Fibroblast of the aortic adventitia (primary cell): Measurements from ENCODE around the gene WDR48. TPM values are rescaled to one million over a fixed set of nuclear protein-coding genes. Genes with fewer than 3 reads are reported as not detected.

Experiments
- DNase-seq: peaks from one replicate; pipeline ENCODE4 v3.0.0-alpha.2; 2010; ENCODE audit warnings: low read depth
- H3K4me3 ChIP-seq: 2 replicates; pipeline ENCODE4 v1.5.1; 2011; ENCODE audit warnings: low read depth, mild to moderate bottlenecking, control low read depth, low read length, moderate library complexity
- total RNA-seq: library from RNA; depleted of rRNA; stranded (reverse); fragments of >200 nt; gene quantifications from 2 replicates; pipeline ENCODE4 v1.2.3, GENCODE V29; 2012; ENCODE audit warnings: low replicate concordance
- TF ChIP-seq, protein P1 (sequence below): IDR thresholded peaks from 2 replicates; pipeline ENCODE4 v1.5.1; 2011; ENCODE audit warnings: mild to moderate bottlenecking, low read length, control low read depth, inconsistent platforms; ENCODE audit not compliant: insufficient read depth

WDR48 gene
- total RNA-seq, 1 donor = 41.3 TPM

DNA sequence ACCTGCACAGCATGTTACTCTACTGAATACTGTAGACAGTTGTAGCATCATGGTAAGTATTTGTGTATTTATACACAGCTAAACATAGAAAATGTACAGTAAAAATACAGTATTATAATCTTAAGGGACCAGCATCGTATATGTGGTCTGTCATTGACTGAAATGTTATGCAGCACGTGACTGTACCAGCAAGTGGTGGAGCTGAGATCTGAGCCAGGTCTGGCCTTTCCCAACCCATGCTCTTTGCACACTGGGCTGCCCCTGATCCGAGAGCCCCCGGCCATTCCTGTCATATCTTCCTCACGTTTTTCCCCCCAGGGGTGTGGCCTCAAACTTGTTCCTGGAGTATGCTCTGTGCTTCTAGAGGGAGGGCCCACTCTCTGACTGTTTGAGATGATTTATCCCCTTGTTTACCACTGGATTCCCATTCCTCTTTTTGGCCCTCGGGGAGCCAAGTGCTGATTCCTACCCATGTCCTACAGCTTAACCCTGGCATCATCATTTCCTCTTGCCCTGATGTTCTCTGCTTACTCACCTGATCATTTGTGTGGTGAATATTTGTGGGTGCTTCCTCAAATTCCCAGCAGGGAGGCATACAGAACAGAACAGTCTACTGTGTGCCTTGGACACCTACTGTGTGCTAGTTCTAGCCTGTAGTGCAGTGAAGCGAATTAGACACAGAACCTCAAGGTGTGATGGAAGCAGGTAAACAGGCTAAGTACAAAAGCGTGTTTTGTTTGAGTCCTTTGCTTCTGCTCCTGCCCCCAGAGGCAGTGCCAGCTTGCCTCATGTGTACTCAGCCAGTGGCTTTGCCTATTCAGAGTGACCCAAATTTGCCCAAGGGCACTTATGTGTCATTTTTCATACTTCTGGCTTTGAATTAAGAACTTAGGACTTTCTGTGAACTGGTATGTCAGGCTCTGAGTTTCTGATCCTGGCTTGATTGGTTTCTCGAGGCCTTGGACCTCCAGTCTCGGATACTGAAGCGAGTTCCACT is 80.6 kb downstream of the WDR48 start:
- TF ChIP-seq, protein P1, sequence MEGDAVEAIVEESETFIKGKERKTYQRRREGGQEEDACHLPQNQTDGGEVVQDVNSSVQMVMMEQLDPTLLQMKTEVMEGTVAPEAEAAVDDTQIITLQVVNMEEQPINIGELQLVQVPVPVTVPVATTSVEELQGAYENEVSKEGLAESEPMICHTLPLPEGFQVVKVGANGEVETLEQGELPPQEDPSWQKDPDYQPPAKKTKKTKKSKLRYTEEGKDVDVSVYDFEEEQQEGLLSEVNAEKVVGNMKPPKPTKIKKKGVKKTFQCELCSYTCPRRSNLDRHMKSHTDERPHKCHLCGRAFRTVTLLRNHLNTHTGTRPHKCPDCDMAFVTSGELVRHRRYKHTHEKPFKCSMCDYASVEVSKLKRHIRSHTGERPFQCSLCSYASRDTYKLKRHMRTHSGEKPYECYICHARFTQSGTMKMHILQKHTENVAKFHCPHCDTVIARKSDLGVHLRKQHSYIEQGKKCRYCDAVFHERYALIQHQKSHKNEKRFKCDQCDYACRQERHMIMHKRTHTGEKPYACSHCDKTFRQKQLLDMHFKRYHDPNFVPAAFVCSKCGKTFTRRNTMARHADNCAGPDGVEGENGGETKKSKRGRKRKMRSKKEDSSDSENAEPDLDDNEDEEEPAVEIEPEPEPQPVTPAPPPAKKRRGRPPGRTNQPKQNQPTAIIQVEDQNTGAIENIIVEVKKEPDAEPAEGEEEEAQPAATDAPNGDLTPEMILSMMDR = no peak
- no peak overlapping the region for H3K4me3 ChIP-seq
- DNase-seq = no peak

DNA sequence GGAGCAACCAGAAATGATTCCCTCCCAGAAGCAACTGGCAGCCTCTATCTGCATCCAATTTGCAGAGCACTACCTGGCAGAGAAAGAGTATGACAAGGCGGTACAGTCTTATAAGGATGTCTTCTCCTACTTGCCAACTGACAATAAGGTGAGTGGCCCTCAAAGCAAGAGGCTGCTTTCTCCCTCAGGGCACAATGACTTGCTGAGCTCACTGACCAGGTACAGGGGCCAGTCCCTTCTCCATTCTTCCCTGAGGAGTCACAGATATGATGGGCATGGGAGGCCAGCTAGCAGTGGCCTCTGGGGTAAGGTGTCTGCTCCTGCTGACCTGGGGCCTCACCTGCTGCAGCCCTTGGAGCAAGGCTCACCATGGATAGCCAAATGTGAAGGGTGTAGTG is 81.3 kb downstream of the WDR48 start:
- H3K4me3 ChIP-seq = no peak overlapping the region
- TF ChIP-seq, protein P1 = no peak
- DNase-seq = no peak

DNA sequence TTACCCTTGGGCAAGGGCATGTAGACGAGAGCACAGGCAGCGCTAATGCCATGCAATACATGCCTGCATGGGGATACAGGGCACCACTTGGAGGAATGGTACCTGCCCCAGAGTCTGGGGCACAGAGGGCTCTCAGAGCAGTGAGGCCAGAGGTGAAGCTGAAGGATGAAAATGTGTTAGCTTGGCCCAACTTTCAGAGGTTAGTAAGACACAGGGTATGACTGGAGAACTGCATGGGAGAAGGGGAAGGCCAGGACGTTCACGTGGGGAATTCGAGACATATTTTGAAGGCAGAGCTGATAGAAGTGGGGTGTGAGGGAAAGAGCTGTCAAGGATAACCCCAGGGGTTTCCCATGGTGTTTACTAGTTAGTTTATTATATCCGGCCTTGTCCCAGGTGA is 82.0 kb downstream of the WDR48 start:
- no peak for DNase-seq
- TF ChIP-seq, protein P1 = no peak
- H3K4me3 ChIP-seq = no peak overlapping the region

DNA sequence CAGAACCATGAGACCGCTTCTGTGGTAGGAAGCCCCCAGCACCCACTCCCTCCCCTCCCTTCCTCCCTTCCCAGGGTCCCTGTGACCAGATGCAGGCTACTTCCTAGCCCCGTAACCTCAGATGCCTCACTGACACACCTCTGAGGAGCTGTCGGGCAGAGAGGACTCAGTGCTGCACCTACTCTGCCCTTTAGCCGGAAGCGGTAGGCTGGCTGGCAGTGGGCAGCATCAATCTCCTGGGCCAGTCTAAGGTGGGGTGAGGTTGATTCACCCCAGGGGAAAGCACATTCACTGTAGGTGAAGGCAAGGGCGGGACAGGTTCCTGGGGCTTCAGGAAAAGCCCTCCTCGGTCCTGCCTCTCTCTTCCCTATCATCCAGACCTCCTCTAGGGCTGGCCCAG is 82.5 kb downstream of the WDR48 start:
- TF ChIP-seq, protein P1 = no peak
- H3K4me3 ChIP-seq = no peak overlapping the region
- no peak for DNase-seq

DNA sequence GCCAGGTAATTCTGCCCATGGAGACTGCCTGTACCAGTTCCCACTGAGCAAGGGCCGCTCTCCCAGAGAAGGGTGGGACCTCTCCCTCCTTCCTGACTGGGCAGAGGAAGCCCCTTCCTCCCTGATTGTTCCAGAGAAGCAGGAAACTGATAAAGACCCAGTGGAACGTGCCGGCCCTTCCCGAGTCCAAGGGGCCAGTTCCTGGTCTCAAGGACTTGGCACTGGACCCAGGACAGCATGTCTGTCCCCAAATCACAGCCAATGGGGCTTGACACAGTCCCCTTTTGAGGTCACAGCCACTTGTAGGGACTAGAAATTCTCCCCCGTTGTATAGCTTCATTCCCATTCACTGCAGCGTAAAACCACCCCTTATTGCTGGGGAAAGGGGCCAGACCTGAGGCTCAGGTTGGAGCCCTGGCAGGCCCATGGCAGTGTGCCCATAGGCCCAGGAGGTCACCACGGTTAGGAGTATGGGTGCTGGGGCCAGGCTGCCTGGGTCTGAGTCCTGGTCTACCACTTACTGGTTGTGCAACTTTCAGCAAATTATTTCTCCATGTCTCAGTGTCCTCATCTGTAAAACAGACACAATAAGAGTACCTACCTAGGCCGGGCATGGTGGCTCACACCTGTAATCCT is 83.5 kb downstream of the WDR48 start:
- no peak for DNase-seq
- TF ChIP-seq, protein P1 = no peak
- H3K4me3 ChIP-seq = no peak overlapping the region

DNA sequence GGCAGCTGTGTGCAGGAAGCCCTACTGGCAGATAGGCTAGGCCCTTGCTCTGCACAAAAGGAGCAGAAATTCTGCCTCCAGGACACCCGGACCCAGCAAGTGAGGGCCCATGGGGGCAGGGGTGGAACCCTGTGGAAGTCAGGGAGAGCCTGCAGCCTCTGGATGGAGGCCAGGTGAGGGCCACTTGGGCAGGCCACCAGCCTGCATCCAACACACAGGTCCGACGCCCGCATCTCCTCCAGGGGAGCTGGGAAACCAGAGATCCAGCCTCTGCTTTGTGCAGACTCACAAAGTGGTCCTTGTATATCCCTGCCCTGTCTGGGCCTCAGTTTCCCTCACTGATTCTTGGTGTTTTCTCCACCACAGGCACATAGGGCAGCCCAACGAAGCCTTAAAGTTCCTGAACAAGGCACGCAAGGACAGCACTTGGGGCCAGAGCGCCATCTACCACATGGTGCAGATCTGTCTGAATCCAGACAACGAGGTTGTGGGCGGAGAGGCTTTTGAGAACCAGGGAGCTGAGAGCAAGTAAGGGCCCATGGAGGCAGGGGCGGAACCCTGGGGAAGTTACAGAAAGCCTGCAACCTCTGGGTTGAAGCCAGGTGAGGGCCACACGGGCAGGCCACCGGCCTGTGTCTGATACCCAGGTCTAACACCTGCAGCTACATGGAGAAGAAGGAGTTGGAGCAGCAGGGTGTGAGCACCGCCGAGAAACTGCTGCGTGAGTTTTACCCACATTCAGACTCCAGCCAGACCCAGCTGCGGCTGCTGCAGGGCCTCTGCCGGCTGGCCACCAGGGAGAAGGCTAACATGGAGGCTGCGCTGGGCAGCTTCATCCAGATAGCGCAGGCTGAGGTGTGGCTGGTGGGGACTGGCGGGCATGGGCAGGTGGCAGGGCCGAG is 85.0 kb downstream of the WDR48 start:
- DNase-seq = no peak
- no peak overlapping the region for H3K4me3 ChIP-seq
- TF ChIP-seq, protein P1 = no peak
